ENCODE data around the gene TNKS2. TPM values are rescaled to one million over a fixed set of nuclear protein-coding genes. Genes with fewer than 3 reads are reported as not detected.
A peak's percentile ranks its signal among the peaks of the same experiment; 100 is the strongest.

TNKS2 gene
- total and polyA plus RNA-seq, 2 of the 13 experiments (the other 11 are each of a cell fraction or from before 2014, with no cell fraction given), result 15.2 to 19.4 TPM

- TF ChIP-seq, protein P1, sequence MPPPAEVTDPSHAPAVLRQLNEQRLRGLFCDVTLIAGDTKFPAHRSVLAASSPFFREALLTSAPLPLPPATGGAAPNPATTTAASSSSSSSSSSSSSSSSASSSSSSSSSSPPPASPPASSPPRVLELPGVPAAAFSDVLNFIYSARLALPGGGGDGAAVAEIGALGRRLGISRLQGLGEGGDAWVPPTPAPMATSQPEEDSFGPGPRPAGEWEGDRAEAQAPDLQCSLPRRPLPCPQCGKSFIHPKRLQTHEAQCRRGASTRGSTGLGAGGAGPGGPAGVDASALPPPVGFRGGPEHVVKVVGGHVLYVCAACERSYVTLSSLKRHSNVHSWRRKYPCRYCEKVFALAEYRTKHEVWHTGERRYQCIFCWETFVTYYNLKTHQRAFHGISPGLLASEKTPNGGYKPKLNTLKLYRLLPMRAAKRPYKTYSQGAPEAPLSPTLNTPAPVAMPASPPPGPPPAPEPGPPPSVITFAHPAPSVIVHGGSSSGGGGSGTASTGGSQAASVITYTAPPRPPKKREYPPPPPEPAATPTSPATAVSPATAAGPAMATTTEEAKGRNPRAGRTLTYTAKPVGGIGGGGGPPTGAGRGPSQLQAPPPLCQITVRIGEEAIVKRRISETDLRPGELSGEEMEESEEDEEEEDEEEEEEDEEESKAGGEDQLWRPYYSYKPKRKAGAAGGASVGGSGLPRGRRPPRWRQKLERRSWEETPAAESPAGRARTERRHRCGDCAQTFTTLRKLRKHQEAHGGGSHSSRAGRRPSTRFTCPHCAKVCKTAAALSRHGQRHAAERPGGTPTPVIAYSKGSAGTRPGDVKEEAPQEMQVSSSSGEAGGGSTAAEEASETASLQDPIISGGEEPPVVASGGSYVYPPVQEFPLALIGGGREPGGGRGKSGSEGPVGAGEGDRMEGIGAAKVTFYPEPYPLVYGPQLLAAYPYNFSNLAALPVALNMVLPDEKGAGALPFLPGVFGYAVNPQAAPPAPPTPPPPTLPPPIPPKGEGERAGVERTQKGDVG (CRISPR knock-in tag; IDR thresholded peaks at IDR 0.05; ENCODE audit: borderline replicate concordance), result no peak; the same call in 1 of the 2 replicates
- TF ChIP-seq RBM39 (IDR thresholded peaks at IDR 0.05; ENCODE audit: low read depth, low read length, poor library complexity, severe bottlenecking) (no peak), KDM5B (CRISPR knock-in tag; IDR thresholded peaks at IDR 0.05; ENCODE audit: borderline replicate concordance) (peak; percentile 93; the same call in 1 of the 2 replicates), ZSCAN9 (CRISPR knock-in tag; IDR thresholded peaks at IDR 0.05; ENCODE audit: borderline replicate concordance) (peak; percentile 78; the same call in 1 of the 2 replicates), RARA (CRISPR knock-in tag; IDR thresholded peaks at IDR 0.05) (peak; percentile 37; the same call in 1 of the 2 replicates), RBAK (CRISPR knock-in tag; IDR thresholded peaks at IDR 0.05) (peak; percentile 27; the same call in 1 of the 2 replicates), ETV6 (CRISPR knock-in tag; conservative IDR thresholded peaks at IDR 0.05) (peak; percentile 79), SMARCC2 (IDR thresholded peaks at IDR 0.05) (no peak), HNRNPL (IDR thresholded peaks at IDR 0.05; ENCODE audit: low read depth, low read length) (0 out of 2 replicates have a peak, but pooled peaks have one; percentile 72), ZNF33A (CRISPR knock-in tag; IDR thresholded peaks at IDR 0.05; ENCODE audit: borderline replicate concordance) (no peak), ZNF329 (CRISPR knock-in tag; IDR thresholded peaks at IDR 0.05; ENCODE audit: low read depth) (peak; percentile 87; the same call in 1 of the 2 replicates), NCOA5 (CRISPR knock-in tag; IDR thresholded peaks at IDR 0.05) (no peak), RXRB (CRISPR knock-in tag; IDR thresholded peaks at IDR 0.05; ENCODE audit: borderline replicate concordance) (peak; percentile 58; the same call in 1 of the 2 replicates), ZNF607 (CRISPR knock-in tag; IDR thresholded peaks at IDR 0.05; ENCODE audit: borderline replicate concordance) (peak; percentile 49; the same call in 1 of the 2 replicates), HNRNPK (IDR thresholded peaks at IDR 0.05; ENCODE audit: low read depth, low read length, poor library complexity, severe bottlenecking) (no peak), ZNF383 (CRISPR knock-in tag; IDR thresholded peaks at IDR 0.05; ENCODE audit: borderline replicate concordance) (no peak; the same call in 1 of the 2 replicates), MZF1 (CRISPR knock-in tag; IDR thresholded peaks at IDR 0.05; ENCODE audit: borderline replicate concordance) (0 out of 2 replicates have a peak, but pooled peaks have one; percentile 11), MTF2 (CRISPR knock-in tag; IDR thresholded peaks at IDR 0.05; ENCODE audit: borderline replicate concordance) (peak; percentile 28; the same call in 1 of the 2 replicates), ZNF12 (CRISPR knock-in tag; IDR thresholded peaks at IDR 0.05) (0 out of 2 replicates have a peak, but pooled peaks have one; percentile 63)
- TF ChIP-seq, protein P2, sequence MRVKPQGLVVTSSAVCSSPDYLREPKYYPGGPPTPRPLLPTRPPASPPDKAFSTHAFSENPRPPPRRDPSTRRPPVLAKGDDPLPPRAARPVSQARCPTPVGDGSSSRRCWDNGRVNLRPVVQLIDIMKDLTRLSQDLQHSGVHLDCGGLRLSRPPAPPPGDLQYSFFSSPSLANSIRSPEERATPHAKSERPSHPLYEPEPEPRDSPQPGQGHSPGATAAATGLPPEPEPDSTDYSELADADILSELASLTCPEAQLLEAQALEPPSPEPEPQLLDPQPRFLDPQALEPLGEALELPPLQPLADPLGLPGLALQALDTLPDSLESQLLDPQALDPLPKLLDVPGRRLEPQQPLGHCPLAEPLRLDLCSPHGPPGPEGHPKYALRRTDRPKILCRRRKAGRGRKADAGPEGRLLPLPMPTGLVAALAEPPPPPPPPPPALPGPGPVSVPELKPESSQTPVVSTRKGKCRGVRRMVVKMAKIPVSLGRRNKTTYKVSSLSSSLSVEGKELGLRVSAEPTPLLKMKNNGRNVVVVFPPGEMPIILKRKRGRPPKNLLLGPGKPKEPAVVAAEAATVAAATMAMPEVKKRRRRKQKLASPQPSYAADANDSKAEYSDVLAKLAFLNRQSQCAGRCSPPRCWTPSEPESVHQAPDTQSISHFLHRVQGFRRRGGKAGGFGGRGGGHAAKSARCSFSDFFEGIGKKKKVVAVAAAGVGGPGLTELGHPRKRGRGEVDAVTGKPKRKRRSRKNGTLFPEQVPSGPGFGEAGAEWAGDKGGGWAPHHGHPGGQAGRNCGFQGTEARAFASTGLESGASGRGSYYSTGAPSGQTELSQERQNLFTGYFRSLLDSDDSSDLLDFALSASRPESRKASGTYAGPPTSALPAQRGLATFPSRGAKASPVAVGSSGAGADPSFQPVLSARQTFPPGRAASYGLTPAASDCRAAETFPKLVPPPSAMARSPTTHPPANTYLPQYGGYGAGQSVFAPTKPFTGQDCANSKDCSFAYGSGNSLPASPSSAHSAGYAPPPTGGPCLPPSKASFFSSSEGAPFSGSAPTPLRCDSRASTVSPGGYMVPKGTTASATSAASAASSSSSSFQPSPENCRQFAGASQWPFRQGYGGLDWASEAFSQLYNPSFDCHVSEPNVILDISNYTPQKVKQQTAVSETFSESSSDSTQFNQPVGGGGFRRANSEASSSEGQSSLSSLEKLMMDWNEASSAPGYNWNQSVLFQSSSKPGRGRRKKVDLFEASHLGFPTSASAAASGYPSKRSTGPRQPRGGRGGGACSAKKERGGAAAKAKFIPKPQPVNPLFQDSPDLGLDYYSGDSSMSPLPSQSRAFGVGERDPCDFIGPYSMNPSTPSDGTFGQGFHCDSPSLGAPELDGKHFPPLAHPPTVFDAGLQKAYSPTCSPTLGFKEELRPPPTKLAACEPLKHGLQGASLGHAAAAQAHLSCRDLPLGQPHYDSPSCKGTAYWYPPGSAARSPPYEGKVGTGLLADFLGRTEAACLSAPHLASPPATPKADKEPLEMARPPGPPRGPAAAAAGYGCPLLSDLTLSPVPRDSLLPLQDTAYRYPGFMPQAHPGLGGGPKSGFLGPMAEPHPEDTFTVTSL (CRISPR knock-in tag; IDR thresholded peaks at IDR 0.05; ENCODE audit: borderline replicate concordance), result no peak
Measured at GRCh38 chr10:91908337-91909116, 110.3 kb downstream of the TNKS2 start (continued).
